Caco-2 (cell line): ENCODE results near the gene CHI3L1. TPM values are rescaled to one million over a fixed set of nuclear protein-coding genes. Genes with fewer than 3 reads are reported as not detected.

Experiments
- BruUV-seq: library from RNA; stranded (reverse); fragments of 400-500 nt; replicated peaks from 2 replicates; lab custom pipeline; 2021; lab: Mats Ljungman, UMichigan
- CTCF ChIA-PET: fragments of 300-600 bp; sonication (Branson Sonifier 250); formaldehyde crosslinking; loops from one replicate; lab custom pipeline; 2022; ENCODE audit warnings: antibody characterized with exemption; lab: Charles Lee
- POLR2A ChIA-PET: fragments of 300-600 bp; sonication (Branson Sonifier 250); formaldehyde crosslinking; loops from one replicate; lab custom pipeline; 2022; ENCODE audit warnings: antibody characterized with exemption; lab: Charles Lee
- DNase-seq, 2 experiments: peaks; one replicate each; pipeline versions ENCODE4 v3.0.0 to v3.0.0-alpha.2; 2020 to 2022
- H3K27me3 ChIP-seq: replicated peaks from 2 replicates; pipeline ENCODE4 v1.6.0; 2011; ENCODE audit warnings: low read length; ENCODE audit not compliant: control insufficient read depth, insufficient read depth
- H3K36me3 ChIP-seq: 2 replicates; pipeline ENCODE4 v1.5.1; 2011; ENCODE audit warnings: low read length; ENCODE audit not compliant: control insufficient read depth, insufficient read depth
- H3K4me1 ChIP-seq: fragments of 250-450 bp; sonication (Bioruptor Pico); 2 replicates; pipeline ENCODE4 v1.5.1; 2020; ENCODE audit warnings: mild to moderate bottlenecking
- H3K4me3 ChIP-seq: 2 replicates; pipeline ENCODE4 v1.5.1; 2011; ENCODE audit warnings: low read depth, mild to moderate bottlenecking, control low read depth, low read length
- H3K9me3 ChIP-seq: fragments of 250-450 bp; sonication (Bioruptor Pico); 2 replicates; pipeline ENCODE4 v1.5.1; 2020; ENCODE audit warnings: mild to moderate bottlenecking, moderate library complexity
- H3K27ac Mint-ChIP-seq: one replicate; pipeline ENCODE4 v1.8.0; 2022; ENCODE audit warnings: mixed read lengths; ENCODE audit not compliant: unreplicated experiment
- H3K27me3 Mint-ChIP-seq: one replicate; pipeline ENCODE4 v1.8.0; 2022; ENCODE audit warnings: mixed read lengths; ENCODE audit not compliant: insufficient read depth, unreplicated experiment
- H3K36me3 Mint-ChIP-seq: one replicate; pipeline ENCODE4 v1.8.0; 2022; ENCODE audit warnings: mild to moderate bottlenecking, mixed read lengths; ENCODE audit not compliant: insufficient read depth, unreplicated experiment
- H3K4me1 Mint-ChIP-seq: one replicate; pipeline ENCODE4 v1.8.0; 2022; ENCODE audit warnings: low read depth, mixed read lengths; ENCODE audit not compliant: unreplicated experiment
- H3K4me3 Mint-ChIP-seq: one replicate; pipeline ENCODE4 v1.8.0; 2022; ENCODE audit warnings: mild to moderate bottlenecking, moderate library complexity, mixed read lengths; ENCODE audit not compliant: unreplicated experiment
- H3K9me3 Mint-ChIP-seq: one replicate; pipeline ENCODE4 v1.8.0; 2022; ENCODE audit warnings: mixed read lengths; ENCODE audit not compliant: unreplicated experiment
- intact Hi-C: fragments of 100-400 bp; cut with micrococcal nuclease; formaldehyde crosslinking; loops from one replicate; pipeline ENCODE4 v1.10.0; 2022; ENCODE audit not compliant: unreplicated experiment
- total RNA-seq: library from RNA; stranded (reverse); gene quantifications from 2 replicates; pipeline ENCODE4 v1.2.3, GENCODE V29; 2022
- TF ChIP-seq, protein P1 (sequence below), 2 experiments: fragments of 200-600 bp in 1 of 2; IDR thresholded peaks; 1 replicate in 1 of 2; 2 replicates in 1 of 2; pipeline versions ENCODE4 v1.5.1 to v1.8.0; 2011 to 2022; ENCODE audit warnings: antibody characterized with exemption in 1 of 2, control low read depth in 1 of 2, inconsistent platforms in 1 of 2, low read depth in 1 of 2, low read length in 1 of 2, mild to moderate bottlenecking in 1 of 2, moderate library complexity in 1 of 2; ENCODE audit not compliant: insufficient read depth in 1 of 2, severe bottlenecking in 1 of 2, unreplicated experiment in 1 of 2

CHI3L1 gene
- total RNA-seq, 1 experiment from 2014 or later = 235 TPM

DNA sequence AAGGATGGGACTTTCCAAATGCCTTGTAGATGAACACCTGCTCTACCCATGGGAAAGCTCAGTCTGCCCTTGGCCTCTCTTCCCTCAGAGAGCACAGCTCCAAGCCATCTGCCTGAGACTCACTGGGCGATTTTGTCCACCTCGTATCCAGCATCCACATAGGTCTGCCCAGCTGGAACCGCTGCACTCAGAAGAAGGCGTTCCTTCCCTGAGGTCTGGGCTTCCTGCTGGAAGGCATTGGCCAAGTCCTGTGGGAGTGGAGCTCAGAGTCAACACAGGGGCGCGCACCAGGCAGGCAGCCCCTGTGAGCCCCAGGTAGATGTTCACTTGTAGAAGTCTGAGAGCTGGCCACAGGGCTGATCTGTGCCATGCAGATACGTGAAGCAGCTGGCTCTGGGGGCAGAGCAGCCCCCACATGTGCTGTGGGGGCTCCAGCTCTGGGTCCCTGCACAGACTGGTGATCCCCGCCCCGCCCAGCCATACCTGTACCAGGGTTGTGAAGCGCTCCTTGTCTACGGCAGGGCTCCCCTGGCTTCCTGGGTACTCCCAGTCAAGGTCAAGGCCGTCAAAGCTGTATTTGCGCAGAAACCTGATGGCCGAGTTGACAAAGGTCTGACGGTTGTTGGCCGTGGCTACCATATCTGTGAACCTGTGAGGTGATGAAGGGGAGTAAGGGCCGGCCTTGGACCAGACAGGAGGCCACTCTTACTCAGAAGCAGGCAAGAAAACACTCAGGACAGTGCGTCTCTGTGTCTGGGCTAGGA lies 36.7 kb upstream of the CHI3L1 start:
- Mint-ChIP-seq H3K9me3 (no peaks in the 10 kb centered on the region), H3K27me3 (peaks cover 3% of the 10 kb centered on the region), H3K27ac (no peak overlapping the region), H3K36me3 (no peaks in the 10 kb centered on the region), H3K4me3 (no peak overlapping the region), H3K4me1 (no peaks in the 10 kb centered on the region)
- H3K36me3 ChIP-seq = no peaks in the 10 kb centered on the region
- no peaks in the 10 kb centered on the region for H3K27me3 ChIP-seq
- POLR2A ChIA-PET = no interaction called here
- no peaks in the 10 kb centered on the region for H3K9me3 ChIP-seq
- H3K4me3 ChIP-seq = no peak overlapping the region
- intact Hi-C loops = no loop called here
- DNase-seq = no peak
- no TSS peak for BruUV-seq
- CTCF ChIA-PET = no interaction called here
- TF ChIP-seq, protein P1, sequence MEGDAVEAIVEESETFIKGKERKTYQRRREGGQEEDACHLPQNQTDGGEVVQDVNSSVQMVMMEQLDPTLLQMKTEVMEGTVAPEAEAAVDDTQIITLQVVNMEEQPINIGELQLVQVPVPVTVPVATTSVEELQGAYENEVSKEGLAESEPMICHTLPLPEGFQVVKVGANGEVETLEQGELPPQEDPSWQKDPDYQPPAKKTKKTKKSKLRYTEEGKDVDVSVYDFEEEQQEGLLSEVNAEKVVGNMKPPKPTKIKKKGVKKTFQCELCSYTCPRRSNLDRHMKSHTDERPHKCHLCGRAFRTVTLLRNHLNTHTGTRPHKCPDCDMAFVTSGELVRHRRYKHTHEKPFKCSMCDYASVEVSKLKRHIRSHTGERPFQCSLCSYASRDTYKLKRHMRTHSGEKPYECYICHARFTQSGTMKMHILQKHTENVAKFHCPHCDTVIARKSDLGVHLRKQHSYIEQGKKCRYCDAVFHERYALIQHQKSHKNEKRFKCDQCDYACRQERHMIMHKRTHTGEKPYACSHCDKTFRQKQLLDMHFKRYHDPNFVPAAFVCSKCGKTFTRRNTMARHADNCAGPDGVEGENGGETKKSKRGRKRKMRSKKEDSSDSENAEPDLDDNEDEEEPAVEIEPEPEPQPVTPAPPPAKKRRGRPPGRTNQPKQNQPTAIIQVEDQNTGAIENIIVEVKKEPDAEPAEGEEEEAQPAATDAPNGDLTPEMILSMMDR (IDR thresholded peaks at IDR 0.05; ENCODE audit: insufficient read depth in 1 of 2, low read depth in 1 of 2, low read length in 1 of 2, severe bottlenecking in 1 of 2, unreplicated experiment in 1 of 2) = no peak
- H3K4me1 ChIP-seq = no peaks in the 10 kb centered on the region

DNA sequence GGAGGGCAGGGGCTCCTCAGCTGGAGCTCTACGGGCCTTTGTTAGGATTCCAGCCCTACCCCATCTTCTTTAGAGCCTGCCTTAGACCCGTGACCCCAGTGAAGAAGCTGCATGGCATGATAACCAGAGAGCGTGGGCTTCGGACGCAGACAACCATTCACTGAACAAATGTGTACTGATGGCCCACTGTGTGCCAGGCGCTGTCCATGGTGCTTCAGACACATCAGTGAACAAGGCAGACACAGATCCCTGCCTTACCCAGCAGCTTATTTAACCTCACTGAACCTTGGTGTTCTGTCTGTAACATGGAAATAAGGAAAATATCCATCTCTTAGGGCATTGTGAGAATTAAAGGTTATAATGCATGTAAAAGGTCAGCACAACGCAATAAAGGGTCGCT lies 33.4 kb upstream of the CHI3L1 start:
- Mint-ChIP-seq H3K4me1 (peaks cover 20% of the 10 kb centered on the region), H3K9me3 (no peaks in the 10 kb centered on the region), H3K36me3 (no peaks in the 10 kb centered on the region), H3K4me3 (no peak overlapping the region), H3K27me3 (no peaks in the 10 kb centered on the region), H3K27ac (no peak overlapping the region)
- Histone ChIP-seq H3K9me3 (no peaks in the 10 kb centered on the region), H3K27me3 (no peaks in the 10 kb centered on the region), H3K4me1 (peaks cover 19% of the 10 kb centered on the region), H3K4me3 (no peak overlapping the region), H3K36me3 (no peaks in the 10 kb centered on the region)
- ChIA-PET CTCF (no interaction called here), POLR2A (no interaction called here)
- TF ChIP-seq, protein P1 (IDR thresholded peaks at IDR 0.05; ENCODE audit: insufficient read depth in 1 of 2, low read depth in 1 of 2, low read length in 1 of 2, severe bottlenecking in 1 of 2, unreplicated experiment in 1 of 2) = no peak
- intact Hi-C loops = no loop called here
- DNase-seq = no peak
- no TSS peak for BruUV-seq

DNA sequence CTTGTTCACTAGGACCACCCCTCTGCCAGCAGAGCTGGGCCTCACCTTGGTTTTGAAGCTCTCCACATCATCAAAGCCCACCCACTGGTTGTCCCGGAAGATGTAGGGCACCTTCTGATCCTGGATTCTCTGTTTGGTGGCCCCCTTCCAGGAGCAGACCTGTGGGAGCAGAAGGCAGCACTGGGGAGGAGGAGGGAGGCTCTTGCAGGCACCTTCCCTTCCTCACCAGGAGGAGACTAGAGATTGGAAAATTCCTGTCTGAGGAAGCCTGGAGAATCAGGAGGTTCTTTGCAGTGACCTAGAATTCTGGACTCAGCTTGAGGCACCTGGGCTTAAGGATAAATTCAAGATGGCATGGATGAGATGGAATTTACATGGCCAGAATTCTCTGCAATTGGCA lies 32.7 kb upstream of the CHI3L1 start:
- Mint-ChIP-seq H3K36me3 (no peaks in the 10 kb centered on the region), H3K4me1 (peaks cover 25% of the 10 kb centered on the region), H3K27ac (no peak overlapping the region), H3K9me3 (no peaks in the 10 kb centered on the region), H3K4me3 (no peak overlapping the region), H3K27me3 (no peaks in the 10 kb centered on the region)
- BruUV-seq = no TSS peak
- Histone ChIP-seq H3K27me3 (no peaks in the 10 kb centered on the region), H3K36me3 (no peaks in the 10 kb centered on the region), H3K4me3 (no peak overlapping the region), H3K9me3 (no peaks in the 10 kb centered on the region), H3K4me1 (peaks cover 21% of the 10 kb centered on the region)
- TF ChIP-seq, protein P1 (IDR thresholded peaks at IDR 0.05; ENCODE audit: insufficient read depth in 1 of 2, low read depth in 1 of 2, low read length in 1 of 2, severe bottlenecking in 1 of 2, unreplicated experiment in 1 of 2) = no peak
- ChIA-PET CTCF (interaction anchor here (4.5 kb wide), 1 partner anchor 101 kb away, joined by 131 read pairs; no protein-coding TSS in a partner anchor), POLR2A (no interaction called here)
- intact Hi-C loops = no loop called here
- DNase-seq = no peak
